ENCODE measurements around the gene SCO2.

Gene SCO2

DNA sequence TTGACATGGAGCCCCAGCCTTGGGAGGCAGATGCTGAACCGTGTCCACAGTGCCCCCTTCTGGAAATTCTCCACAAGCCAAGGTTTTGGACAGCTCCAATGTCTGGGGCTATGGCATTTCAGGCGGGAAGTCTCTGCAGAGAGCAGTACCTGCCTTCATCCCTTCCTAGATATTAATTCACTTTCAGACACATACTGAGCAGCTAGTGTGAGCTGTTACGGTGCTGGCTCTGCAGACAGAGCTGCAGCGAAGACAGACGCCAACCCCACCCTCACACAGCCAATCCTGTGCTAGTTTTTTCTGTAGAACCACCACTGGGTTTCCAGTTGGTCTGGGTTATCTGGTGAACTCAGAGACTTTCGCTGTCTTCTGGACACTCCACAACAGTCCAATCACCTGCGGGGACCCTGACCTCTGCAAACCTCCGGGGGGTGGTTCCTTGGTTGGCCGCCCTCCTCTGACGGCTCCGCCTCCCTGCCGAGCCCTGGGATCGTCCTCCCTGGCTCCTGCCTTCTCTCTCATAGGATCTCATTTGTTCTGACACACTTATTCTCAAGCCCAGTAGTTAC, 27.0 kb downstream of the SCO2 start:
- no peaks in the 10 kb centered on the region for H3K79me2 ChIP-seq (ENCODE audit: insufficient read depth, low read length)
- no peak overlapping the region for H2AFZ ChIP-seq (ENCODE audit: low read depth, low read length)
- no peak overlapping the region for H3K9ac ChIP-seq (ENCODE audit: low read depth, low read length)

DNA sequence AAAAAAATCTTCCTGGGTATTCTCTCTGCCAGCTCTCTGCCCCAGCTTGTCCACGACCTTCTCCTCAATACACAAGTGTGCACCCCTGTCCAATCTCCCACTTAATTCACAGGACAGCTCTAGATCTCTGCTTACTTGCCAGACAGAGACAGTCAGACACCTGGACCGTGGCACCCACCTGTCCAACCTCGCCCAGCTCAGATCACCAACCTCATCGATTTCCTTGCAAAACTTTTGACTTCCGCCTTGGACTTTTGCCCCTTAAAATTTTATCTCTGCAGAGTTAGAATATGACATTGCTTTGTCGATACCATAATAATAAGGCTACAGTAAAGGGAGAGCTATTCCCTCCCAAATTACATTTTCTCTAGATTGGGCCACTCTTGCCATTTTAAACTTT, 28.3 kb downstream of the SCO2 start:
- no peak for ATAC-seq (ENCODE audit: insufficient read depth, low read depth)
- TF ChIP-seq, protein P1, sequence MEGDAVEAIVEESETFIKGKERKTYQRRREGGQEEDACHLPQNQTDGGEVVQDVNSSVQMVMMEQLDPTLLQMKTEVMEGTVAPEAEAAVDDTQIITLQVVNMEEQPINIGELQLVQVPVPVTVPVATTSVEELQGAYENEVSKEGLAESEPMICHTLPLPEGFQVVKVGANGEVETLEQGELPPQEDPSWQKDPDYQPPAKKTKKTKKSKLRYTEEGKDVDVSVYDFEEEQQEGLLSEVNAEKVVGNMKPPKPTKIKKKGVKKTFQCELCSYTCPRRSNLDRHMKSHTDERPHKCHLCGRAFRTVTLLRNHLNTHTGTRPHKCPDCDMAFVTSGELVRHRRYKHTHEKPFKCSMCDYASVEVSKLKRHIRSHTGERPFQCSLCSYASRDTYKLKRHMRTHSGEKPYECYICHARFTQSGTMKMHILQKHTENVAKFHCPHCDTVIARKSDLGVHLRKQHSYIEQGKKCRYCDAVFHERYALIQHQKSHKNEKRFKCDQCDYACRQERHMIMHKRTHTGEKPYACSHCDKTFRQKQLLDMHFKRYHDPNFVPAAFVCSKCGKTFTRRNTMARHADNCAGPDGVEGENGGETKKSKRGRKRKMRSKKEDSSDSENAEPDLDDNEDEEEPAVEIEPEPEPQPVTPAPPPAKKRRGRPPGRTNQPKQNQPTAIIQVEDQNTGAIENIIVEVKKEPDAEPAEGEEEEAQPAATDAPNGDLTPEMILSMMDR (IDR thresholded peaks at IDR 0.05; ENCODE audit: borderline replicate concordance, extremely low read depth, low read length, poor library complexity, severe bottlenecking) = no peak
- no peak for TF ChIP-seq EZH2 (IDR thresholded peaks at IDR 0.05; ENCODE audit: borderline replicate concordance, low read depth, low read length, severe bottlenecking)
- no peak overlapping the region for H3K4me2 ChIP-seq (ENCODE audit: insufficient read depth, low read length)

More for the DNA sequence above, 27.0 kb downstream of the SCO2 start:
- H4K20me1 ChIP-seq (ENCODE audit: insufficient read depth, low read length) = no peaks in the 10 kb centered on the region; the same call in 1 of the 2 replicates
- H3K27ac ChIP-seq (ENCODE audit: low read length) = no peak overlapping the region
- peaks cover 15% of the 10 kb centered on the region for H3K36me3 ChIP-seq (ENCODE audit: insufficient read depth, low read length)
- TF ChIP-seq, protein P1 (IDR thresholded peaks at IDR 0.05; ENCODE audit: borderline replicate concordance, extremely low read depth, low read length, poor library complexity, severe bottlenecking) = peak; percentile 85
- no peak for TF ChIP-seq EZH2 (IDR thresholded peaks at IDR 0.05; ENCODE audit: borderline replicate concordance, low read depth, low read length, severe bottlenecking)
- no peaks in the 10 kb centered on the region for H3K27me3 ChIP-seq (ENCODE audit: insufficient read depth, low read length, poor library complexity)
- no peaks in the 10 kb centered on the region for H3K4me1 ChIP-seq (ENCODE audit: insufficient read depth, low read length)
- H3K4me2 ChIP-seq (ENCODE audit: insufficient read depth, low read length) = no peak overlapping the region
- DNase-seq (peak; percentile 73), ATAC-seq (ENCODE audit: insufficient read depth, low read depth) (peak; percentile 87)
- H3K4me3 ChIP-seq (ENCODE audit: low read depth in 1 of 2, low read length in 2 of 2) = no peak overlapping the region
- H3K9me3 ChIP-seq (ENCODE audit: insufficient read depth, low read length, severe bottlenecking) = no peaks in the 10 kb centered on the region

DNA sequence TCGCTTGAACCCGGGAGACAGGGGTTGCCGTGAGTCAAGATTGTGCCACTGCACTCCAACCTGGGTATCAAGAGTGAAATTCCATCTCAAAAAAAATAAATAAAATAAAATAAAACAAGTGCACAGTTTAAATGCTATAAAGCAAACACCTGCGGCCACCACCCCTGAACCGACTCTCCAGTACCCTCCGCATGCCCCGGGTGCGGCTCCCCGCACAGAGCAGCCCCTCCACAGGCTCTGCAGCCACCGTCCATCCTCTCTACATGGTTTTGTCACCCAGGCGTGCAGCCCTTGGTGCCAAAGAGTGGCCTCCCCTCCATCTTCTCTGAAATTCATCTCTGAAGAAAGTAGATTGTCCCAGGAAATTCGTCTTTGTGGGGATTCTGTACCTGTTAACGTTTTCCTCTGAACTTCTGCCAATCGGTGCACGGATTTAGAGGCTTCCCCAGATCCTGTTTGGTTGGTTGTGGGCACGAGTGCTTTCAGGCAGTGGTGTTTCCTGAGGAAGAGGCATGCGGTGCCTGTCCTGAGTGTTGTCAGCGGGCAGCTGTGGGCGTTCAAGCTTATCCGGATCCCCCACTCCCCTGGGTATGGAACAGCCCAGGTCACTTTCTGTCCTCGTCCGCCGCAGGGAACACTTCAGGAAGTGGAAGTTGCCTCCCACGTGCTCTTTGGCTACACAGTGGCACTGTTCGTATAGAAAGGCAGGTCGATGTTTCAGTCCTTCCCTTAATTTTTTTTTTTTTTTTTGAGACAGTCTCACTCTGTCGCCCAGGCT, 34.7 kb downstream of the SCO2 start:
- DNase-seq (no peak), ATAC-seq (ENCODE audit: insufficient read depth, low read depth) (no peak)
- no peak overlapping the region for H3K9ac ChIP-seq (ENCODE audit: low read depth, low read length)
- H3K4me2 ChIP-seq (ENCODE audit: insufficient read depth, low read length) = no peak overlapping the region
- H3K27ac ChIP-seq (ENCODE audit: low read length) = no peak overlapping the region
- no peaks in the 10 kb centered on the region for H3K36me3 ChIP-seq (ENCODE audit: insufficient read depth, low read length)
- no peak overlapping the region for H3K4me3 ChIP-seq (ENCODE audit: low read depth in 1 of 2, low read length in 2 of 2)
- no peak overlapping the region for H2AFZ ChIP-seq (ENCODE audit: low read depth, low read length)
- TF ChIP-seq, protein P1 (IDR thresholded peaks at IDR 0.05; ENCODE audit: borderline replicate concordance, extremely low read depth, low read length, poor library complexity, severe bottlenecking) = no peak
- no peak for TF ChIP-seq EZH2 (IDR thresholded peaks at IDR 0.05; ENCODE audit: borderline replicate concordance, low read depth, low read length, severe bottlenecking)
- no peaks in the 10 kb centered on the region for H3K9me3 ChIP-seq (ENCODE audit: insufficient read depth, low read length, severe bottlenecking)
- no peaks in the 10 kb centered on the region for H3K4me1 ChIP-seq (ENCODE audit: insufficient read depth, low read length)
- H3K27me3 ChIP-seq (ENCODE audit: insufficient read depth, low read length, poor library complexity) = no peaks in the 10 kb centered on the region
- no peaks in the 10 kb centered on the region for H3K79me2 ChIP-seq (ENCODE audit: insufficient read depth, low read length)
- H4K20me1 ChIP-seq (ENCODE audit: insufficient read depth, low read length) = no peaks in the 10 kb centered on the region

More for the DNA sequence above, 28.3 kb downstream of the SCO2 start:
- DNase-seq = no peak
- no peaks in the 10 kb centered on the region for H3K27me3 ChIP-seq (ENCODE audit: insufficient read depth, low read length, poor library complexity)
- H3K4me1 ChIP-seq (ENCODE audit: insufficient read depth, low read length) = no peaks in the 10 kb centered on the region
- no peaks in the 10 kb centered on the region for H3K79me2 ChIP-seq (ENCODE audit: insufficient read depth, low read length)
- H3K27ac ChIP-seq (ENCODE audit: low read length) = no peak overlapping the region
- no peak overlapping the region for H3K9ac ChIP-seq (ENCODE audit: low read depth, low read length)
- H4K20me1 ChIP-seq (ENCODE audit: insufficient read depth, low read length) = no peaks in the 10 kb centered on the region; the same call in 1 of the 2 replicates
- no peaks in the 10 kb centered on the region for H3K9me3 ChIP-seq (ENCODE audit: insufficient read depth, low read length, severe bottlenecking)
- no peak overlapping the region for H2AFZ ChIP-seq (ENCODE audit: low read depth, low read length)
- peaks cover 2% of the 10 kb centered on the region; the same call in 1 of the 2 replicates for H3K36me3 ChIP-seq (ENCODE audit: insufficient read depth, low read length)
- H3K4me3 ChIP-seq (ENCODE audit: low read depth in 1 of 2, low read length in 2 of 2) = no peak overlapping the region

Measured in DND-41 (cell line).